Measurements from ENCODE around the gene ING5. TPM values are rescaled to one million over a fixed set of nuclear protein-coding genes. Genes with fewer than 3 reads are reported as not detected.

ING5 gene
- total RNA-seq, 4 donors from 2014 or later = 28.1 to 43.8 (median 30.3) TPM

- no peak for DNase-seq (ENCODE audit: extremely low spot score)
Measured at GRCh38 chr2:241760301-241760771, 58.5 kb downstream of the ING5 start.

GRCh38 chr2:241762321-241762932, 60.6 kb downstream of the ING5 start:
- 83% methylated on average over 18 of the region's 18 CpGs for WGBS
- Histone ChIP-seq H3K9me3 (no peaks in the 10 kb centered on the region), H3K4me3 (no peak overlapping the region), H3K36me3 (peaks cover 0 to 62% (median 22%) of the 10 kb centered on the region in 4 donors), H3K27ac (replicated peaks in 1 of 4) (no peak overlapping the region), H3K27me3 (no peaks in the 10 kb centered on the region), H3K4me1 (no peaks in the 10 kb centered on the region)
- intact Hi-C loops (cut with DNase I) = no loop called here
- no peak for TF ChIP-seq EP300 (IDR thresholded peaks at IDR 0.05)
- TF ChIP-seq POLR2AphosphoS5 (IDR thresholded peaks at IDR 0.05) = no peak
- TF ChIP-seq CTCF (IDR thresholded peaks at IDR 0.05) = no peak
- TF ChIP-seq POLR2A (IDR thresholded peaks at IDR 0.05; ENCODE audit: low read depth) = no peak
- no peak for DNase-seq (ENCODE audit: extremely low spot score)

More at GRCh38 chr2:241760301-241760771, 58.5 kb downstream of the ING5 start:
- Histone ChIP-seq H3K4me1 (no peaks in the 10 kb centered on the region), H3K36me3 (peaks cover 11 to 83% (median 40%) of the 10 kb centered on the region in 4 donors), H3K4me3 (no peak overlapping the region), H3K27ac (replicated peaks in 1 of 4) (no peak overlapping the region), H3K27me3 (no peaks in the 10 kb centered on the region), H3K9me3 (no peaks in the 10 kb centered on the region)
- no peak for TF ChIP-seq POLR2AphosphoS5 (IDR thresholded peaks at IDR 0.05)
- TF ChIP-seq POLR2A (IDR thresholded peaks at IDR 0.05; ENCODE audit: low read depth) = no peak
- TF ChIP-seq EP300 (IDR thresholded peaks at IDR 0.05) = no peak
- TF ChIP-seq CTCF (IDR thresholded peaks at IDR 0.05) = no peak
- 91% methylated on average over 9 of the region's 17 CpGs for WGBS
- intact Hi-C loops (cut with DNase I) = no loop called here

DNA sequence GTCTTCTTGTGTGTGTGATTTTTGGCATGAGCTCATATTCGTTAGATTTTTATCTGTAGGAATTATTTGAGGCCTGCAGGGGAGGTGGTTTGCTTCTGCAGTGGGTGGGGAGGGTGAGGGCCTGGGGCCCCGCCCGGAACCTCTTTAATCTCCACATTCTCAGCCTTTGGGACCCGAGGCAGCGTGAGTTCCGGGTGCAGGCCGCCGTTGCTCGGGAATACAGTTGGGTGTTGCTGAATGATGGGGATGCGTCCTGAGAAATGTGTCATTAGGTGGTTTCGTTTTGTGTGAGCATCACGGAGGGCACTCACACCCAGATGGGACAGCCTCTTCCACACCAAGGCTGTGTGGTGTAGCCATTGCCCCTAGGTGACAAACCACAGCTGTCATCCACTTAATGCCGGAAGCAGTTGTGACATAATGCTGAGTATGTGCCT, 61.1 kb downstream of the ING5 start:
- Histone ChIP-seq H3K4me3 (no peak overlapping the region), H3K9me3 (no peaks in the 10 kb centered on the region), H3K27ac (replicated peaks in 1 of 4) (no peak overlapping the region), H3K36me3 (peaks cover 0 to 62% (median 20%) of the 10 kb centered on the region in 4 donors), H3K4me1 (no peaks in the 10 kb centered on the region), H3K27me3 (no peaks in the 10 kb centered on the region)
- DNase-seq (ENCODE audit: extremely low spot score) = no peak
- TF ChIP-seq POLR2AphosphoS5 (IDR thresholded peaks at IDR 0.05) (no peak), POLR2A (IDR thresholded peaks at IDR 0.05; ENCODE audit: low read depth) (no peak), CTCF (IDR thresholded peaks at IDR 0.05) (no peak)
- intact Hi-C loops (cut with DNase I) = no loop called here
- 88% methylated on average over 13 of the region's 13 CpGs for WGBS

DNA sequence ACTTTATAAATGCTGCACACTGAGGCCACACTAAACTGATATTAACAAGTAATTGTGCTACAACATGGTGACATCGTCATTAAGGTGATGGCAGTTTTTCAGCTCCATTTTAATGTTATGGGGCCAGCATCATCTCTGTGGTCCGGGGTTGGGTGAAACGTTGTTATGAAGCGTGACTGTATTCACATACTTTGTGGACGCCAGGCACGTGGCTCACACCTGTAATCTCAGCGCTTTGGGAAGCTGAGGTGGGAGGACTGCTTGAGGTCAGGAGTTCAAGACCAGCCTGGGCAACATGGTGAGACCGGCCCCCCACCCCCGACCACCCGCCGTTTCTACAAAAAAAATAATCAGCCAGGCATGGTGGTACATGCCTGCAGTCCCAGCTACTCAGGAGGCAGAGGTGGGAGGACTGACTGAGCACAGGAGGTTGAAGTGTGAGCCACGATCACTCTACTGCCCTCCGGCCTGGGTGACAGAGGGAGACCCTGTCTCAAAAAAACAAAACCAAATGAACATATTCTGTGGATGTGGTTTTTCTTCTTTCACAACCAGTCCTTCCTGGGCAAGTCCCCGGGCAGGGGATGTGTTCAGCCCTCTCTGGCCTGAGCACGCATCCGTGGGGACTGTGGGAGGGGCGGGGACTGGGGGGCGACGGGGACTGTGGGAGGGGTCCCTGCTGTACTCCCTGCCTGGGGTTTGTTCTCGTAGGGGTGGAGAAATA, 61.9 kb downstream of the ING5 start:
- Histone ChIP-seq H3K36me3 (peaks cover 0 to 61% (median 17%) of the 10 kb centered on the region in 4 donors), H3K27ac (replicated peaks in 1 of 4) (no peak overlapping the region), H3K27me3 (no peaks in the 10 kb centered on the region), H3K9me3 (no peaks in the 10 kb centered on the region), H3K4me3 (no peak overlapping the region), H3K4me1 (no peaks in the 10 kb centered on the region)
- DNase-seq (ENCODE audit: extremely low spot score) = no peak
- TF ChIP-seq POLR2AphosphoS5 (IDR thresholded peaks at IDR 0.05) (no peak), POLR2A (IDR thresholded peaks at IDR 0.05; ENCODE audit: low read depth) (no peak), CTCF (IDR thresholded peaks at IDR 0.05) (no peak), EP300 (IDR thresholded peaks at IDR 0.05) (no peak)
- intact Hi-C loops (cut with DNase I) = no loop called here
- WGBS = 72% methylated on average over 19 of the region's 20 CpGs
